ENCODE results near the gene TCTN1.

Gene TCTN1

GRCh38 chr12:110657747-110658146, 43.8 kb downstream of the TCTN1 start:
- Histone ChIP-seq H3K36me3 (replicated peaks) (no peaks in the 10 kb centered on the region), H3K4me3 (ENCODE audit: low read depth, low read length) (no peak overlapping the region), H3K27me3 (replicated peaks) (no peaks in the 10 kb centered on the region), H3K27ac (no peak overlapping the region)
- in situ Hi-C loops (cut with HindIII; ENCODE audit: low pct_ligation_motif_present, low sequenced_read_pairs): no loop called here
- no peak for TF ChIP-seq CTCF (IDR thresholded peaks at IDR 0.05; ENCODE audit: low read depth, low read length, missing control alignments)
- DNase-seq: no peak

GRCh38 chr12:110658242-110658641, 44.3 kb downstream of the TCTN1 start:
- no peak overlapping the region for H3K27ac ChIP-seq
- in situ Hi-C loops (cut with HindIII; ENCODE audit: low pct_ligation_motif_present, low sequenced_read_pairs): no loop called here
- no peak for TF ChIP-seq CTCF (IDR thresholded peaks at IDR 0.05; ENCODE audit: low read depth, low read length, missing control alignments)
- no peak for DNase-seq
- H3K36me3 ChIP-seq (replicated peaks): no peaks in the 10 kb centered on the region
- H3K27me3 ChIP-seq (replicated peaks): no peaks in the 10 kb centered on the region
- no peak overlapping the region for H3K4me3 ChIP-seq (ENCODE audit: low read depth, low read length)

GRCh38 chr12:110658878-110659277, 44.9 kb downstream of the TCTN1 start:
- H3K27me3 ChIP-seq (replicated peaks): no peaks in the 10 kb centered on the region
- DNase-seq: no peak
- H3K27ac ChIP-seq: no peak overlapping the region
- in situ Hi-C loops (cut with HindIII; ENCODE audit: low pct_ligation_motif_present, low sequenced_read_pairs): no loop called here
- no peak overlapping the region for H3K4me3 ChIP-seq (ENCODE audit: low read depth, low read length)
- TF ChIP-seq CTCF (IDR thresholded peaks at IDR 0.05; ENCODE audit: low read depth, low read length, missing control alignments): no peak
- H3K36me3 ChIP-seq (replicated peaks): no peaks in the 10 kb centered on the region

GRCh38 chr12:110661337-110661972, 47.5 kb downstream of the TCTN1 start:
- in situ Hi-C loops (cut with HindIII; ENCODE audit: low pct_ligation_motif_present, low sequenced_read_pairs): no loop called here
- no peaks in the 10 kb centered on the region for H3K36me3 ChIP-seq (replicated peaks)
- no peak overlapping the region for H3K4me3 ChIP-seq (ENCODE audit: low read depth, low read length)
- H3K27ac ChIP-seq: no peak overlapping the region
- no peaks in the 10 kb centered on the region for H3K27me3 ChIP-seq (replicated peaks)
- DNase-seq: no peak
- no peak for TF ChIP-seq CTCF (IDR thresholded peaks at IDR 0.05; ENCODE audit: low read depth, low read length, missing control alignments)

GRCh38 chr12:110666892-110667291, 53.0 kb downstream of the TCTN1 start:
- in situ Hi-C loops (cut with HindIII; ENCODE audit: low pct_ligation_motif_present, low sequenced_read_pairs): no loop called here
- H3K27me3 ChIP-seq (replicated peaks): no peaks in the 10 kb centered on the region
- no peak overlapping the region for H3K4me3 ChIP-seq (ENCODE audit: low read depth, low read length)
- no peak for DNase-seq
- TF ChIP-seq CTCF (IDR thresholded peaks at IDR 0.05; ENCODE audit: low read depth, low read length, missing control alignments): no peak
- H3K36me3 ChIP-seq (replicated peaks): no peaks in the 10 kb centered on the region
- no peak overlapping the region for H3K27ac ChIP-seq

GRCh38 chr12:110667671-110668070, 53.7 kb downstream of the TCTN1 start:
- Histone ChIP-seq H3K4me3 (ENCODE audit: low read depth, low read length) (no peak overlapping the region), H3K27ac (no peak overlapping the region), H3K27me3 (replicated peaks) (no peaks in the 10 kb centered on the region), H3K36me3 (replicated peaks) (no peaks in the 10 kb centered on the region)
- no peak for TF ChIP-seq CTCF (IDR thresholded peaks at IDR 0.05; ENCODE audit: low read depth, low read length, missing control alignments)
- in situ Hi-C loops (cut with HindIII; ENCODE audit: low pct_ligation_motif_present, low sequenced_read_pairs): no loop called here
- no peak for DNase-seq

All from brain microvascular endothelial cell (primary cell).